ENCODE measurements around the gene CLSTN3.
A peak's percentile ranks its signal among the peaks of the same experiment; 100 is the strongest.

CLSTN3 gene

GRCh38 chr12:7128681-7129286 lies 1.4 kb upstream of the CLSTN3 start, which contains the start of gene RBP5:
RBP5 (minus strand) TSS chr12:7128889; CDS start chr12:7128775, 114 bp downstream.
- no peak for DNase-seq

- DNase-seq = peak; percentile 36
Observed at GRCh38 chr12:7129287-7129871, 792 bp upstream of the CLSTN3 start.

GRCh38 chr12:7130701-7131501 lies 730 bp downstream of the CLSTN3 start:
- DNase-seq = peak; percentile 89

GRCh38 chr12:7131502-7131866 lies 1.3 kb downstream of the CLSTN3 start:
- DNase-seq = peak; percentile 64

- DNase-seq = no peak
Observed at GRCh38 chr12:7134396-7135166, 4.4 kb downstream of the CLSTN3 start.

GRCh38 chr12:7136071-7136470 lies 5.9 kb downstream of the CLSTN3 start:
- no peak for DNase-seq

- DNase-seq = no peak
Observed at GRCh38 chr12:7136676-7137075, 6.5 kb downstream of the CLSTN3 start.

GRCh38 chr12:7137908-7138307 lies 7.7 kb downstream of the CLSTN3 start:
- DNase-seq = no peak

GRCh38 chr12:7139200-7139599 lies 9.0 kb downstream of the CLSTN3 start:
- no peak for DNase-seq

GRCh38 chr12:7141351-7142005 lies 11.3 kb downstream of the CLSTN3 start:
- DNase-seq = no peak

- DNase-seq = peak; percentile 67
Observed at GRCh38 chr12:7142056-7142644, 12.0 kb downstream of the CLSTN3 start.

GRCh38 chr12:7142809-7143465 lies 12.8 kb downstream of the CLSTN3 start:
- no peak for DNase-seq

- DNase-seq = no peak
Observed at GRCh38 chr12:7143564-7143963, 13.4 kb downstream of the CLSTN3 start.

- DNase-seq = peak; percentile 61
Observed at GRCh38 chr12:7144414-7145120, 14.4 kb downstream of the CLSTN3 start.

- no peak for DNase-seq
Observed at GRCh38 chr12:7145671-7146070, 15.5 kb downstream of the CLSTN3 start.

- DNase-seq = no peak
Observed at GRCh38 chr12:7146228-7146627, 16.1 kb downstream of the CLSTN3 start.

- no peak for DNase-seq
Observed at GRCh38 chr12:7146906-7147305, 16.7 kb downstream of the CLSTN3 start.

GRCh38 chr12:7150356-7150755 lies 20.2 kb downstream of the CLSTN3 start:
- no peak for DNase-seq

- no peak for DNase-seq
Observed at GRCh38 chr12:7150841-7151240, 20.7 kb downstream of the CLSTN3 start.

GRCh38 chr12:7151532-7151931 lies 21.4 kb downstream of the CLSTN3 start:
- DNase-seq = no peak

- no peak for DNase-seq
Observed at GRCh38 chr12:7152818-7153217, 22.6 kb downstream of the CLSTN3 start.

Data from NCI-H69 (cell line).